SK-N-SH treated with all-trans-retinoic acid at 6 μM for 48 hours (cell line): ENCODE data around the gene PRR12.

Experiments used
- ARNTL ChIP-seq: fragments of 450-650 bp; formaldehyde crosslinking; IDR thresholded peaks from 2 replicates; pipeline ENCODE4 v1.5.0; 2020; ENCODE audit warnings: low read depth, mild to moderate bottlenecking, moderate library complexity, borderline replicate concordance
- CSDC2 ChIP-seq: fragments of 250-450 bp; sonication (Bioruptor Pico); IDR thresholded peaks from 2 replicates; pipeline ENCODE4 v1.5.0; 2020; ENCODE audit warnings: mild to moderate bottlenecking, moderate library complexity
- ESRRG ChIP-seq: fragments of 250-450 bp; sonication (Bioruptor Pico); IDR thresholded peaks from 2 replicates; pipeline ENCODE4 v1.6.1; 2021; ENCODE audit warnings: mild to moderate bottlenecking
- GLIS3 ChIP-seq: fragments of 250-450 bp; sonication (Bioruptor Pico); IDR thresholded peaks from 2 replicates; pipeline ENCODE4 v1.5.0; 2020; ENCODE audit warnings: mild to moderate bottlenecking, moderate library complexity
- OSR1 ChIP-seq: fragments of 250-450 bp; sonication (Bioruptor Pico); IDR thresholded peaks from 2 replicates; pipeline ENCODE4 v1.8.0; 2022; ENCODE audit warnings: moderate library complexity, mild to moderate bottlenecking, inconsistent platforms
- PATZ1 ChIP-seq: fragments of 250-450 bp; sonication (Bioruptor Pico); IDR thresholded peaks from 2 replicates; pipeline ENCODE4 v1.8.0; 2020; ENCODE audit warnings: mild to moderate bottlenecking, moderate library complexity, borderline replicate concordance
- PPARA ChIP-seq: fragments of 250-450 bp; sonication (Bioruptor Pico); IDR thresholded peaks from 2 replicates; pipeline ENCODE4 v1.5.0; 2020; ENCODE audit warnings: mild to moderate bottlenecking, borderline replicate concordance
- TSHZ2 ChIP-seq: fragments of 250-450 bp; sonication (Bioruptor Pico); IDR thresholded peaks from 2 replicates; pipeline ENCODE4 v1.5.0; 2020; ENCODE audit warnings: mild to moderate bottlenecking, moderate library complexity
- ZFP30 ChIP-seq: fragments of 450-650 bp; formaldehyde crosslinking; IDR thresholded peaks from 2 replicates; pipeline ENCODE4 v1.5.0; 2022; ENCODE audit warnings: mild to moderate bottlenecking, moderate library complexity
- ZNF70 ChIP-seq: fragments of 450-650 bp; formaldehyde crosslinking; IDR thresholded peaks from 2 replicates; pipeline ENCODE4 v1.5.0; 2020; ENCODE audit warnings: mild to moderate bottlenecking, moderate library complexity

- TF ChIP-seq OSR1 (CRISPR knock-in tag) (no peak), ZFP30 (CRISPR knock-in tag) (no peak), CSDC2 (CRISPR knock-in tag) (no peak), TSHZ2 (CRISPR knock-in tag) (no peak), ARNTL (no peak), ZNF70 (CRISPR knock-in tag) (no peak), GLIS3 (CRISPR knock-in tag) (no peak), PATZ1 (CRISPR knock-in tag) (no peak), ESRRG (CRISPR knock-in tag) (no peak), PPARA (CRISPR knock-in tag) (no peak)
Measured at GRCh38 chr19:49631610-49632192, 40.7 kb downstream of the PRR12 start.
